H1 (cell line): ENCODE measurements around the gene KLK7. TPM values are rescaled to one million over a fixed set of nuclear protein-coding genes. Genes with fewer than 3 reads are reported as not detected.

Experiments
- CHD7 ChIP-seq: fragments of 300-600 bp; sonication (generic); IDR thresholded peaks from 2 replicates; pipeline ENCODE4 v1.7.1; 2012; ENCODE audit warnings: low read length, moderate library complexity, mild to moderate bottlenecking, inconsistent platforms; ENCODE audit not compliant: insufficient replicate concordance
- GABPA ChIP-seq: IDR thresholded peaks from 2 replicates; pipeline ENCODE4 v1.6.1; 2011; ENCODE audit warnings: mild to moderate bottlenecking, low read length, moderate library complexity, borderline replicate concordance; ENCODE audit not compliant: insufficient read depth
- MAX ChIP-seq: IDR thresholded peaks from 2 replicates; pipeline ENCODE4 v1.6.1; 2012; ENCODE audit warnings: inconsistent platforms
- POLR2A ChIP-seq, 2 experiments: IDR thresholded peaks; 1 replicate in 1 of 2; 2 replicates in 1 of 2; pipeline ENCODE4 v1.6.1; 2011; ENCODE audit warnings: low read depth in 2 of 2, low read length in 2 of 2, mild to moderate bottlenecking in 2 of 2; ENCODE audit errors: control extremely low read depth in 1 of 2
- POU5F1 ChIP-seq: IDR thresholded peaks from 2 replicates; pipeline ENCODE4 v1.6.1; 2011; ENCODE audit warnings: low read depth, mild to moderate bottlenecking, low read length, moderate library complexity
- SIN3A ChIP-seq, 2 experiments: IDR thresholded peaks in 1 of 2; conservative IDR thresholded peaks in 1 of 2; 2 replicates each; pipeline ENCODE4 v1.6.1; 2011 to 2012; ENCODE audit warnings: low read length in 2 of 2, improper control_type of control experiment in 1 of 2, low read depth in 1 of 2, mild to moderate bottlenecking in 1 of 2
- SP2 ChIP-seq: IDR thresholded peaks from 2 replicates; pipeline ENCODE4 v1.6.1; 2012; ENCODE audit warnings: mild to moderate bottlenecking, low read length, inconsistent platforms
- TAF1 ChIP-seq: IDR thresholded peaks from 2 replicates; pipeline ENCODE4 v1.6.1; 2011; ENCODE audit warnings: mild to moderate bottlenecking, low read depth, low read length
- TAF7 ChIP-seq: optimal IDR thresholded peaks from 2 replicates; pipeline ENCODE3; 2011; ENCODE audit warnings: low read depth, mild to moderate bottlenecking, inconsistent platforms, low read length, moderate library complexity, borderline replicate concordance
- polyA plus RNA-seq, 7 experiments: library from polyadenylated mRNA; depleted of rRNA in 3 of 7; stranded (reverse) in 5 of 7; unstranded in 2 of 7; fragments of >200 nt in 5 of 7; fragments of 200-250 nt in 2 of 7; gene quantifications; 1 replicate in 5 of 7; 2 replicates in 1 of 7; 4 replicates in 1 of 7; pipeline versions ENCODE4 v1.2.1 to v1.2.3, GENCODE V29; 2011 to 2013; ENCODE audit warnings: missing spikeins in 2 of 7, mixed read lengths in 2 of 7
- total RNA-seq: library from RNA; stranded (reverse); fragmentation: NEBNext Ultra II Directional; extraction: Animal tissue kit (Norgen Biotek cat#: 25700); gene quantifications from 2 replicates; pipeline ENCODE4 v1.2.1, GENCODE V29; 2021

The KLK7 gene
- total and polyA plus RNA-seq, 2 of the 8 experiments (the other 6 are each of a cell fraction or from before 2014, with no cell fraction given): 0.73 to 1.4 TPM

GRCh38 chr19:51016798-51017683, 33.3 kb upstream of the KLK7 start (continued):
- no peak for TF ChIP-seq POU5F1
- no peak for TF ChIP-seq SP2
- peak; percentile 53; the same call in 1 of the 2 replicates for TF ChIP-seq MAX
- no peak for TF ChIP-seq CHD7
- no peak for TF ChIP-seq TAF7
- TF ChIP-seq POLR2A (IDR thresholded peaks at IDR 0.05; ENCODE audit: control extremely low read depth in 1 of 2, low read depth in 2 of 2, low read length in 2 of 2): 0 out of 3 replicates have a peak, but pooled peaks of 1 of the 2 experiments have one; percentile 21
- no peak; a peak in 1 of 4 replicates for TF ChIP-seq SIN3A (conservative IDR thresholded peaks at IDR 0.05 in 1 of 2, IDR thresholded peaks at IDR 0.05 in 1 of 2; ENCODE audit: low read depth in 1 of 2, low read length in 2 of 2)
- TF ChIP-seq GABPA: no peak; the same call in 1 of the 2 replicates
- no peak for TF ChIP-seq TAF1
